ENCODE results near the gene EXOC4.

GRCh38 chr7:133712544-133712943 is 459.7 kb downstream of the EXOC4 start:
- TF ChIP-seq CTCF (IDR thresholded peaks at IDR 0.05) (no peak), POLR2A (IDR thresholded peaks at IDR 0.05) (no peak), POLR2AphosphoS5 (IDR thresholded peaks at IDR 0.05) (no peak)
